Osteoblast (primary cell): ENCODE results near the gene TRIO. TPM values are rescaled to one million over a fixed set of nuclear protein-coding genes. Genes with fewer than 3 reads are reported as not detected.

Source experiments
- DNase-seq: peaks from one replicate; pipeline ENCODE4 v3.0.0; 2011; ENCODE audit warnings: low spot score, mixed read lengths; ENCODE audit not compliant: insufficient read length; ENCODE audit errors: missing footprints
- H2AFZ ChIP-seq: 2 replicates; pipeline ENCODE4 v1.6.0; 2011; ENCODE audit warnings: mild to moderate bottlenecking, low read length
- H3K27ac ChIP-seq: 2 replicates; pipeline ENCODE4 v1.5.1; 2011; ENCODE audit warnings: mild to moderate bottlenecking, low read depth, low read length, moderate library complexity
- H3K27me3 ChIP-seq: 2 replicates; pipeline ENCODE4 v1.6.0; 2012; ENCODE audit warnings: mild to moderate bottlenecking, control low read depth, inconsistent platforms, low read length, moderate library complexity; ENCODE audit not compliant: insufficient read depth
- H3K36me3 ChIP-seq: 2 replicates; pipeline ENCODE4 v1.5.1; 2011; ENCODE audit warnings: mild to moderate bottlenecking, low read length, control low read depth, moderate library complexity; ENCODE audit not compliant: insufficient read depth
- H3K4me1 ChIP-seq: 2 replicates; pipeline ENCODE4 v1.5.1; 2011; ENCODE audit warnings: mild to moderate bottlenecking, low read length, control low read depth, moderate library complexity; ENCODE audit not compliant: insufficient read depth
- H3K4me2 ChIP-seq: 2 replicates; pipeline ENCODE4 v1.6.0; 2011; ENCODE audit warnings: mild to moderate bottlenecking, low read length; ENCODE audit not compliant: insufficient read depth
- H3K4me3 ChIP-seq: fragments of 200-600 bp; sonication (generic); 3 replicates; pipeline ENCODE4 v1.5.1; 2012; ENCODE audit warnings: mild to moderate bottlenecking, low read length, inconsistent platforms; ENCODE audit not compliant: insufficient read depth
- H3K79me2 ChIP-seq: 2 replicates; pipeline ENCODE4 v1.6.0; 2012; ENCODE audit warnings: mild to moderate bottlenecking, low read length, control low read depth, inconsistent platforms; ENCODE audit not compliant: insufficient read depth
- H3K9me3 ChIP-seq: 2 replicates; pipeline ENCODE4 v1.5.1; 2011; ENCODE audit warnings: low read depth, low read length, control low read depth
- H4K20me1 ChIP-seq: 2 replicates; pipeline ENCODE4 v1.6.0; 2012; ENCODE audit warnings: mild to moderate bottlenecking, low read length, control low read depth; ENCODE audit not compliant: insufficient read depth
- total RNA-seq: library from RNA; depleted of rRNA; stranded (reverse); fragments of >200 nt; gene quantifications from 2 replicates; pipeline ENCODE4 v1.2.3, GENCODE V29; 2012
- TF ChIP-seq, protein P1 (sequence below): IDR thresholded peaks from 2 replicates; pipeline ENCODE4 v1.5.1; 2011; ENCODE audit warnings: mild to moderate bottlenecking, low read depth, low read length, moderate library complexity; ENCODE audit errors: extremely low read depth

The TRIO gene
- total RNA-seq, 1 donor = 274 TPM

DNA sequence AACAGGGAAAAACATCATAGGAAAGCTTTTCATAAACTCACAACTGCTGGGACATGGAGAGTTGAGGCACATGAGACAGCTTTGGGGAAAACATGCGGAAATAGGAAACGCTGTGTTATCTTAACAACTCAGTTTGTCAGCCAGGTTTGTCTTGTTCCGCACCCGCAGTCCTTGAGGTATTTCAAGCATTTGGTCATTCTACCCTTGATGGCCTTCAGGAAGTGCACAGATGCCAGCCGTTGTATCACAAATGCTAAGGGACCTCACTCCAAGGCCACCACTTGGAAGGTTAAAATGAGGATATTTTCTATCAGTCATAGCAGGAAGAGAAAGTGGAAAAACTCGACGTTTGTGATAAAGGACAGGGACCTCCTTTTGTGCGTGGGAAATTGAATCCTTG lies 83.8 kb downstream of the TRIO start:
- no peak overlapping the region for H3K4me2 ChIP-seq
- no peak overlapping the region for H2AFZ ChIP-seq
- H3K4me1 ChIP-seq = peaks cover 29% of the 10 kb centered on the region
- H3K79me2 ChIP-seq = peaks cover 98% of the 10 kb centered on the region
- peaks cover 83% of the 10 kb centered on the region for H4K20me1 ChIP-seq
- H3K36me3 ChIP-seq = peaks cover 27% of the 10 kb centered on the region
- no peaks in the 10 kb centered on the region for H3K9me3 ChIP-seq
- no peak overlapping the region for H3K4me3 ChIP-seq
- H3K27me3 ChIP-seq = no peaks in the 10 kb centered on the region
- H3K27ac ChIP-seq = no peak overlapping the region
- TF ChIP-seq, protein P1, sequence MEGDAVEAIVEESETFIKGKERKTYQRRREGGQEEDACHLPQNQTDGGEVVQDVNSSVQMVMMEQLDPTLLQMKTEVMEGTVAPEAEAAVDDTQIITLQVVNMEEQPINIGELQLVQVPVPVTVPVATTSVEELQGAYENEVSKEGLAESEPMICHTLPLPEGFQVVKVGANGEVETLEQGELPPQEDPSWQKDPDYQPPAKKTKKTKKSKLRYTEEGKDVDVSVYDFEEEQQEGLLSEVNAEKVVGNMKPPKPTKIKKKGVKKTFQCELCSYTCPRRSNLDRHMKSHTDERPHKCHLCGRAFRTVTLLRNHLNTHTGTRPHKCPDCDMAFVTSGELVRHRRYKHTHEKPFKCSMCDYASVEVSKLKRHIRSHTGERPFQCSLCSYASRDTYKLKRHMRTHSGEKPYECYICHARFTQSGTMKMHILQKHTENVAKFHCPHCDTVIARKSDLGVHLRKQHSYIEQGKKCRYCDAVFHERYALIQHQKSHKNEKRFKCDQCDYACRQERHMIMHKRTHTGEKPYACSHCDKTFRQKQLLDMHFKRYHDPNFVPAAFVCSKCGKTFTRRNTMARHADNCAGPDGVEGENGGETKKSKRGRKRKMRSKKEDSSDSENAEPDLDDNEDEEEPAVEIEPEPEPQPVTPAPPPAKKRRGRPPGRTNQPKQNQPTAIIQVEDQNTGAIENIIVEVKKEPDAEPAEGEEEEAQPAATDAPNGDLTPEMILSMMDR = no peak
- DNase-seq = no peak

DNA sequence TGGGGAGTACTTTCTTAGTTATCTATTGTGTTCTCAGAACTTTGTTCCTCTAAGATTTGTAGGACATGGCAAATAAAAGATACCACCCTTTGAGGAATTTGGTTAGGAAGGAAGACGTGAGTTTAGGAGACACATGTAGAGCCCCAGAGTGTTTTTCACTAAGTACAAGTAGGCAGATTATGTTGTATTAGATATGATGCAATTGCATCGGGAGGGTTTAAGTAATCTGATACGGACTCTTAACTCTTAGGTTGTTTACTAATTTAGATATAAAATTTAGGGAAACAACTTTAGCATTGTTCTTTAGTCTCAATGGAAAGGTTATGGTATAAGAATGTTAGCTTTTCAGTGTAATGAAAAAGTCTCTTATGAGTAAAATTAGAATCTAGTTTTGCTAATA lies 84.4 kb downstream of the TRIO start:
- TF ChIP-seq, protein P1 = no peak
- Histone ChIP-seq H3K79me2 (peaks cover 98% of the 10 kb centered on the region), H3K27ac (peak overlapping the region; percentile 7), H3K4me3 (no peak overlapping the region), H3K36me3 (peaks cover 23% of the 10 kb centered on the region), H3K4me1 (peaks cover 29% of the 10 kb centered on the region), H3K9me3 (no peaks in the 10 kb centered on the region), H4K20me1 (peaks cover 86% of the 10 kb centered on the region), H3K27me3 (no peaks in the 10 kb centered on the region), H3K4me2 (no peak overlapping the region), H2AFZ (no peak overlapping the region)
- no peak for DNase-seq

DNA sequence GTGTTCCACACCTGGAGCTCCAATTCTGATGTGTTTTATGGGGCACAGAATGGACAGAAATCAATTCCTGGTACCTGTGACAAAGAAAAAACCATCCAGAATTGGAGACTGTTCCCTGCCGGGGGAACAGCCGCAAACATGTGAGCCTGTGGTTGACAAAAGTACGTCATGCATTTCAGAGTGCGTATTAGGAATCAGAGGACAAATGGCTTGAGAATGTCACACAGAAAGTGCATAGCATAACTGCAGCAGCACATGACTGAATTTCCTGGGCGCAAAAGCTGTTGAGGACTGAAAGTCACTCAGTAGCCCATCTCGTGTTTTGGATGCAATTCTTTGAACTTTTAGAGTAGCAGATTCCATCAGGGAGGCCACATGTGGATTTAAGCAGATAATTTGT lies 85.1 kb downstream of the TRIO start:
- H3K36me3 ChIP-seq = peaks cover 17% of the 10 kb centered on the region
- H2AFZ ChIP-seq = no peak overlapping the region
- TF ChIP-seq, protein P1 = no peak
- no peaks in the 10 kb centered on the region for H3K9me3 ChIP-seq
- H3K4me3 ChIP-seq = no peak overlapping the region
- peaks cover 84% of the 10 kb centered on the region for H4K20me1 ChIP-seq
- DNase-seq = no peak
- H3K4me1 ChIP-seq = peaks cover 29% of the 10 kb centered on the region
- H3K27me3 ChIP-seq = no peaks in the 10 kb centered on the region
- H3K27ac ChIP-seq = peak overlapping the region; percentile 7
- H3K79me2 ChIP-seq = peaks cover 98% of the 10 kb centered on the region
- no peak overlapping the region for H3K4me2 ChIP-seq

DNA sequence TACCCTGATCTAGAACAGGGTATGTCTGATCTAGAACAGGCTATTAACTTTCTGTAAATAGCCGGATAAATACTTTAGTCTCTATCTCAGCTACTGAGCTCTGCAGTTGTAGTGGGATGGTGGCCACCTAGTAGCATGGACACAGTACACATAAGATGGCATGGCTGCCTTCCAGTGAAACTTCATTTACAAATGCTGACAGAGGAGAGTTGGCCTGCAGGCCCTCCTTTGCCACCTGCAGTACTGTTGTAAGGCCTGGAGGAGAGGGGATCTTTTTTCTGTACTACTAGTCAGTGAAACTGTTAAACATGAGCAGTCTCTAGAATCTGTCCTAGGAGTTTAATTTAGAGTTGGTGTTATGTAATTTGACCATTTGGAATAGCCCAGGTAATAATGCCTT lies 86.0 kb downstream of the TRIO start:
- no peak for DNase-seq
- no peak overlapping the region for H3K4me2 ChIP-seq
- H3K79me2 ChIP-seq = peaks cover 100% of the 10 kb centered on the region
- peaks cover 34% of the 10 kb centered on the region for H3K4me1 ChIP-seq
- H2AFZ ChIP-seq = no peak overlapping the region
- no peaks in the 10 kb centered on the region for H3K27me3 ChIP-seq
- H4K20me1 ChIP-seq = peaks cover 87% of the 10 kb centered on the region
- H3K4me3 ChIP-seq = no peak overlapping the region
- peak overlapping the region; percentile 17 for H3K27ac ChIP-seq
- TF ChIP-seq, protein P1 = no peak
- peaks cover 15% of the 10 kb centered on the region for H3K36me3 ChIP-seq
- H3K9me3 ChIP-seq = no peaks in the 10 kb centered on the region
